Stimulated activated CD4-positive, alpha-beta T cell treated with anti-CD3 and anti-CD28 coated beads, Interleukin-4, amount 100 ng/mL, for 1 hour (primary cell): Measurements from ENCODE around the gene CUEDC1.
"Not testable (repeated sequence)": the region's sequence is repeated elsewhere in the genome, so short reads cannot be mapped to it uniquely, and the experiment has no call there.

Experiments used
- DNase-seq: peaks from one replicate; pipeline ENCODE4 v3.0.0-alpha.2; 2020

CUEDC1 gene

DNA sequence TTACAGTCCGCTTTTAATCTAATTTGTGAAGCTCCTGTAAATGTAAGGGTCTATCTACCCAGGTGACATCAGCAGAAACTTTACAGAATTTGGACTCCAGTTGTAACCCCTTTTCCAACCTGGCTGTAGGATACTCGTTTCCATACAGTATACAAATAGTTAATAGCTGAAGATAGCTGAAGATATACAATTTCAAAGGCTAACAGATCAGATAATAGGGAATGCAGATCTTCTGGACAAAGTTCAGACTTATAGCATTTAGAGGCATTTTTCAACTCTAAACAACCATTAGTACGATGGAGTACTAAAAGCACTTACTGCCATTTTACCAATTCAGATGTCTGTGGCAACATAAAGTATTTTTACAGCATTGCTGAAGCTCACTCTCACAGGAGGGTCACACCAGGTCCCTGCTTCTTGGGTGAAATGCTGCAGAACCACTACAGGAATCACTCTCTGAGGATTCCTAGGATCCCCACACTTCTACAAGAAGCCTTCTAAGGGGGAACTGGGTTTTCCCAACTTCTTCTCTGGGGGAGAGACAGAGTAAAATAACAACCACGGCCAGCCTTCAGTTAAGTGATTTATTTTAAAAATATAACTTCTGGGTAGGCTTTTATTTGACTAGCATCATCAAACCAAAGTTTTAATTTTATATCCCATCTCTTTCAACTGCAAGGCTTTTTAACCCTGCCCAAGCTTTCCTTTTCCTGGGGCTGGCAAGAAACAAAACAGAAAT lies 29.9 kb upstream of the CUEDC1 start:
- no peak for DNase-seq

DNA sequence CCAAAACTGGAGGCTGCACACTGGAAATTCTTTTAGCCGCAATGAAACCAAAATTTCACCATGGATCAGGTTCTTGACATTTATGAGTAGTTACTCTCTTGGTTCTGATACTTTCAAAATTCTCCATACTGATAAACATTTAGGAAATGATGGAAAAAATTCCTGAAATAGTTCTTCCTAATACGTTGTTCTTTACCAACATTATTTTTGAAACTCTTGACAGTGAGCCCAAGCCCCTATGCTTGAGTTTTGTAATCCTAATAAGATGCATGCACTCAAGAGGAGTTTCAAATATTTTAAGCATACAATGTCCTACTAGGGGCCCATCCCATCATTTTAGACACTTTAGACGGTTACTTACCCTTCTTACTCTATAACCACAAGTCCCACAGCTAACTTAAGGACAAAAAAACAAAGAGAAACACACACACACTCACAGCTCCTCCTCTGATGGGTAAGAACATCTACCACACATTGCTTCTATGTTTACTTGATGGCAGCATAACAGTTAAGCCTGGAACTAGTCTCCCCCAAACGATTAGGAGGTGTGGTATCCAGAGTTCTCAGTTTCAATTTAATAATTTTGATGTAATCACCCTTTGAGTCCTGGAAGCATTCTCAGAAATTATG lies 29.2 kb upstream of the CUEDC1 start:
- DNase-seq, result no peak

DNA sequence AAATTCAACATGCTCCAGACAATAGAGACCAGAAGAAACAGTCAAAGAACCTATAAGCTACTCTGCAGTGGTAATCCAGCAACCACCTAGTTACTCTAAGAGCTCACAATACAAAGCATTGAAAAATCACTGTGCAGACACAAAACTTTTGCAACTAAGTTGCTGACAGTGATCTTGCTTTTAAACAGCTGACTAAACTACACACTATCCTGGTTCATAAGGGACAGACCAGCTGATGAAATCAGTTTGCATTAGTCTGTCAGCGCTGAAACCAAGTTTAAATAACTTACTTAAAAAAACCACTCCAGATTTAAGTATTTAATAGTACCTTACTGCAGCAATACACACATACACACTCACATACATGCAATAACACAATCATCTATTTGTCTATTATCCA lies 28.2 kb upstream of the CUEDC1 start:
- no peak for DNase-seq

DNA sequence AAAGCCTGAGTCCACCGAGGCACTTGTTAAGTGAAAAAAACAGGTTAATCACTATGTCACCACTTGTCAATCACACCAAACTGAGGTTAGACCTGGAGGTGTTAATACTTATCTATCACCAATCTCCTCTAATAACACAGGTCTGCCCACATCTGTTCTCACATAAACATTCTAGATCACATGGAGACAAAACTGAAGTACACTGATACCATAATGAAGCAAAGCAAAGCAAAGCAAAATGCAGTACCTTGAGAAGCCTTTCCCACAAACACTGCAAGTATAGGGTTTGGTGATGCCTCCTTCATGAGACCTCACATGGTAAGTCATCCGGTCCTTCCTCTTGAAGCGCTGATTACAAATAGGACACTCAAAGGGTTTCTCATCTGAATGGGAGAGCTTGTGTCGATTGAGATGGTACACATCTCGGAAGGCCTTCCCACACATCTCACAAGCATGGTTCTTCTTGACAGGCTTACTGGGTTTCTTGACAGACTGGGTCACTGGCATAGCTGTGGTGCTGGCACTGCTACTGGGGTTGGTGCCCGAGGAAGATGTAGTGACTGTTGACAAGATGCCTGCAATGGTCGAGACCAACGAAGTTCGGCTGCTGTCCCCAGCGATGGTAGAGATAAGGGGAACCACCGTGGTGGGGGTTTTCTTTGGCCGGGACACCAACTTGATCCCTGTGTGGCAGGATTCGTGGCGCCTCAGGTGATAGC lies 27.4 kb upstream of the CUEDC1 start:
- no peak for DNase-seq

DNA sequence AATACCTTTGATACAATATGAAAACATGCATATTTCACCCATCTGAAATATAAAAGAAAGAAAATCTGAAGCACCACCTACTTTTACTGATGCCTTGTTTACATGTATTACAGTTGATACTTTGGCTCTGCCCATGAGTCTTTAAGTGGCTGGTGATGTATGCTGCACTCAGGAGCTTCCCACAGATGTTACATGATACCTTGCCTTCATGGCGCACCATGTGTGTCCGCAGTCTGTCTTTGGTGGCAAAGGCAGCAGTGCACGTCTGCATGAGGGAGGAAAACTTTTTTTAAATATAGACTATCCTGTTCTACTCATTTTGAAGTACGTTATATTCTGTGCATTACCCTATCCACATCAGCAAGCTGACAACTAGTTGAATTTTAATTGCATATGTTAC lies 25.3 kb upstream of the CUEDC1 start:
- DNase-seq, result no peak

DNA sequence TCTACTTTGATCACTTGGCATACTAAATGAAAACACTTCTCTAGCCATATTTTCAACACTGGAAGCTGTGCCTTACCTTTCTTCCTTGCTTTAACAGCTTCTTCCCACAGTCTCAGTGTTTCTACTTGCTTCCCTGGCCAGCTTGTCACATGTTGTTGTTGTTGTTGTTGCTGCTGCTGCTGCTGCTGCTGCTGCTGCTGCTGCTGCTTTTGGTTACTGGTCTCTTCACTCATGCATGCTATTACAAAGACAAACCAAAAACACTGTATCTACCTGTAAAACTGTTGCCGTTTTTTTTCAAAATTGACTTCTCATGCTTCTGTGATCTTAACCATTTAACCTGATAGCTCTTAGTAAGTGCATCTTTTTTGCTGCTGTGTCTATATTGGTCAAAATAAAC lies 23.9 kb upstream of the CUEDC1 start:
- no peak for DNase-seq

DNA sequence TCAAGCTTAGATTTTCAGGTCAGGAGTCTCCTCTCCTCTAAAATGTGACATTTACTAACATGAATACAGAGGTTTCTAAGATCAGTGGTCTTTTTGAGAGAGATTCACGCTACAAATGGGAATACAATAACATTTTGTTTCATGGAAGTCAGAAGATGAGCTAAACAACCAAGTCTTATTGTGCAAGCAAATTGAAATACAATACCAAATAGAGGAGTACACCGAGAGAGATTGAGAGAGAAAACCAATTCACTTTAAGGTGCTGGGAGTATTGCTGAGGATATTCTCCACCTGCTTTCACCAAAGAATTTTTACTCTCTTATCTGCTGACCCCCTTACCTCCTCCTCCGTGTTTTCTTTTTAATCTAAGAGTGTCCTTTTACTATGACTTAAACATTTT lies 21.4 kb upstream of the CUEDC1 start:
- DNase-seq, result no peak

DNA sequence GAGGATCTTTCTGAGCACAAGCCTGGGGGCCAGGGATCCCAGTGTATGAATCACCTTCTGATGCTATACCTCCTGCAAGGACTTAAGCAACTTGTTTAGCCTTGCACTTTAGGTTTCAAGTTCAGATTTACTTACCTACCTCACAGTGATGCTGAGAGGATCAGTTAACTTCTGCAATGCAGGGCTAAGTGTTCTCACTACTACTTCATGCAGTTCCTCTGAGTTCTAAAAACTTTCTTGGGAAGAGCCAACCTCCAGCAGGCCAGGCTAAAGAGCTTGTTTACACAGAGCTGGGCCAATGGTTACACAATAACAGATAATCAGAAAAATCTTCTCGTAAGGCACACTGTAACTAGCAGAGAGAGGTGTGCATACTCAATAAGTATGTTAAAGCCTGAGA lies 19.8 kb upstream of the CUEDC1 start:
- no peak for DNase-seq

DNA sequence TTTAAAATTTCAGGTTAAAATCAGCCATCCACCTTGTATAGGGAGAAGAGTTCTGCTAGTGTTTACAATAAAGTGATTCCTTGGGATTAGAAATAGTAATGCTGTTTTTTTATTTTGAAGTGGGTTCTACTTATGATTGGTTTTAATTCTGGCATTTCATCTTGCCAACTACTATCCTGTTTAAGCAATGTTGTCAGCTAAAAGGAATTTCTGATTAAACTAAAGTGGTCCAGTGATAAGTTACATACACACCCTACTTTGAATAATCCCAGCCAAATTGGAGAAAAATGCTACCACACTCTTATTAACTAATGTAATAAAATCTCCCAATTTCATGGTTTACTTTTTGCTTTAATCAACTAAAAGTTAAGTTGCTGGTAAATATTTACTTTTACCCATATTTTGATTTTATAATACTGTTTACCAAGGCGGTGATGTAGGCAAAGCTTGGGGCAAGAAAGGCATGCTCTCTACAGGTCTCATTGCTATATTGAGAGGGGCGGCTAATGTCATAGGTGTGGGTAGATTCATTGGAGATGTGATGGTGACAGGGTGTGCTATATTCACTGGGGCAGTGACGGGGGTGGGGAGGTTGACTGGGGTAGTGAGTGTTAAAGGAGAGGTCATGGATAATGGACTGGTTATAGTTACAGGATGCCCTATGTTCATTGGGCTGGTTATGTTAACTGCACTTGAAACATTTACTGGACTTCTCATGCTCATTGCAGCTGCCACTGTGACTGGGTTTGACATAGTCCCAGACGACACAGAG lies 19.0 kb upstream of the CUEDC1 start:
- not testable (repeated sequence) for DNase-seq

DNA sequence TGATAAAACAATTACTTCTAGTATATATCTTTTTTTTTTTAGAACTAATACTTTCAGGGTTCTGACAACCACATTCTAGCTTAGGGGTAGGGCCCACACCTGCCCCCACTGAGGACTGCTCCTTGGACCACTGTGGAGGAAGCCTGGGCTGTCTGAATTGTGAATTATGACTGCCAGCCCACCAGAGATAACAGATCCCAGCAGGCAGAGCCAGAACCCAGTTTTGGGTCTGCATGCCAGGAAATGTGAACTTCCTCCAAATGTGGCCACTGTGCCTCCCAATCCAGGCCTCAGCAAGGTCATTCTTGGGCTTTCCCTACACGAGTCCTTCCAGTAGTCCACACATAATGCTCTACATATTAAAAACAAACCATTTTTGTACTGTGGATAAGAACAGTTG lies 16.9 kb upstream of the CUEDC1 start:
- no peak for DNase-seq

DNA sequence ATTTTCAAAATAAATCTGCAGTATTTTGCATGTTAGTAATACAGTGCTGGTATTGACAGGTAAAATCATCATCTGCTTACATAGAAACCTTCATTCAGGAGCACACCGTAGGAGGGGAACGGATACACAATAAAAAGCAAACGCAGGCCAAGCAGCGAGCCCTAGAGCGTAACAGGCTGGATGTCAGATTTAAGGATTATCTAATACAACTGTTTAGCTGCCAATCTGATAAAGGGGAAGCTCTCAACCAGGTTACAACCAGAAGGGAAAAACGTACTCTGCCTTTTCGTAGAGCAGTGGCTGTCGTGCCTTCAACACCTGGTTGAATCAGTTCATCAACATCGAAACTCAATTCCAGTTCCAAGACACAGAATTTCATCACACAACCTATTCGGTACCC lies 16.4 kb upstream of the CUEDC1 start:
- DNase-seq, result no peak

DNA sequence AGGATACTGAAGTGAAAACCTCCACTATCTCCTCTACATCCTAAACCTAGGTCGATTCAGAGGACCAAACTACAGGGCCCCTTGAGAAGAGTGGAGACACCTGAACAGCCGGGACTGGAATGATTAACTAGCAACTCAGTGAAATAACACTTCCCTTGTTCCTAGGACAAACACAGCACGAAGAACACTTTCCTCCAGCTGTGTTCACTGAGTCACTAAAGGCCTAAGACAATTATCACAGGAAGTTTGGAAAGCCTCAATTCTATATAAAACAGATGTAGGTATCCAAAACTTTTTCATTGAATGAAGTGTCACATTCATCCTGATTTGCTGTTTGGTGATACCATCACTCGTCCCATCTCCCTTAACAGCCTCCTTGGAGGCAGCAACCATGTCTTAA lies 15.5 kb upstream of the CUEDC1 start:
- DNase-seq, result no peak

DNA sequence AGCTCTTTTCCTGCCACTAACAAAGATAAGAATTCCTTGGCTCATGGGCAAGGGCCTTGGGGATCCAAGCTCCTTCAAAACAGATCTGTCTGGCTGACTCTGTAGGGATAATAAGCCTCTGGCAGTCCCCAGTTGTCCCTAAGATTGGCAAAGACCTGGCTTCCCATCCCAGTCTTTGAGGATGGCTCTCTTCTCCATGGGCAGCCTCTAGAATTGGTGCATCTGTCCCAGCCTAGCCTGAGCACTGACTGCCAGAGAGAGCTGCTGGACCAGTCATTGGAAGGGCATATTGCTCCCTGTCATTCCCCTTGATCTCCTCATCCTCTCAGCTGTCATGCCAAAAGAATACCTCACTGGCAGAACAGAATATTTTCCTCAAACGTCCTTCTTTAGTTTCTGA lies 13.2 kb upstream of the CUEDC1 start:
- no peak for DNase-seq

DNA sequence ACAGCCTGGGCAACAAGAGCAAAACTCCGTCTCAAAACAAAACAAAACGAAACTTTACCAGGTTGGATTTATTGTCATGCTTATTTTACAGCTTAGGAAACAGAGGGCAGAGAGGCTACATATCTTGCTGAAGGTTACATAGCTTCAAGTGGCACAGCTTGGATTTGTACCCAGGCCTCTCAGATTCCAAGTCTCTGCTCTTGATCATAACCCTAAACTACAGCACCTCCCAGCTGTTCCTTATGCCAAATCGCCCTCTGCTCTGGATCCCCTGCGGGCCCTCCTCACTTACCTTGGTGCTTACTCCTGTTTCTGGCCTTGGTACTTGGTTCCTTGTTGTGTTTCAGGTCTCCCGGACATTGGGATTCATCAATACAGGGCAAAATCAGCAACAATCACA lies 11.7 kb upstream of the CUEDC1 start:
- no peak for DNase-seq

DNA sequence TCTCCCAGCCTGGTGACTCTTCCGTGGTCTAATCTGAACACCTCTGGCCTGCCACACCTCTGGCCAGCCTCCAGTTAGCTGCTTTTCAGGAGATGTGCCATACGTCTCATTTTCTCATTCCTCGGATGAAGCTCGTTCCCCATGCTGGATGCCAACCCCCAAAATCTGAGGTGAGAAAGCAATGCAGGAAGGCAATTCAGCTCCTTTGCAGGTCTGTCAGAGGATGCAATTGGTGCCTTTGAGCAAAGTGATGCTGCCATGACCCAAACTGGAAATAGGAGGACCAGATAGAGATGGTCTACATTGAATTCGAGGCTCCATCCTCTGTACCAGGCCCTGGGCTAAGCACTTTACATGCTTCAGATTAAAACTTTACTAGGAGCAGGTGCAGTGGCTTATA lies 11.0 kb upstream of the CUEDC1 start:
- no peak for DNase-seq

DNA sequence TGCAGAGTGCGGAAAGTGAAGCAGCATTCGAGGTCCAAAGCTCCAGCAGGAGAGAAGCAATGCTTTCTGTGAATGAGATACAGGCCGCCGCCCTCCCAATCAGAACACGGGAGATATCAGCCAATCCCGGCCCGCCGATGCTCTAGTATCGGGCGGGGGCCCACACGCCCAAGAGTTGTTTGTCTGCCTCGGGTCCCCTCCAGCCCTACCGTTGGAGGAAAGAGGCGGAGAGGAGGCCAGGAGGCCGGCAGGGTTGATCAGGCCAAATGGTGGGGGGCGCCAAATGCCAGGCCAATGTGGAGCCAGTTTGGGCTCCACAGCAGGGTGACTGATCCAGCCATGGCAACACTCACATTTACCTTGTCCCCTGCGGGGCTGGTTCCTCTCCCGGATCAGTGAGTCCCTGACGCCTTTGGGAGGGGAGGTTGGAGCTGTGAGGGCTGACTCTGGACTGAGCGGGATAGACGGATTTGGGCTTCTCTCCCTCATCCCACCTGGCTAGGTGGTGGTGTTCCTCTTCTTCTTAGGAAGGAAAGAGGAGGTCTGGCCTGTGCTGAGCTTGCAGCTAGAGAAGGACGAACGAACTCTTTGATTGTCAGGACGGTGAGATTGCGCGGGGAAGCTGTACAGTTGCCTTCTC lies 10.4 kb upstream of the CUEDC1 start:
- no peak for DNase-seq

DNA sequence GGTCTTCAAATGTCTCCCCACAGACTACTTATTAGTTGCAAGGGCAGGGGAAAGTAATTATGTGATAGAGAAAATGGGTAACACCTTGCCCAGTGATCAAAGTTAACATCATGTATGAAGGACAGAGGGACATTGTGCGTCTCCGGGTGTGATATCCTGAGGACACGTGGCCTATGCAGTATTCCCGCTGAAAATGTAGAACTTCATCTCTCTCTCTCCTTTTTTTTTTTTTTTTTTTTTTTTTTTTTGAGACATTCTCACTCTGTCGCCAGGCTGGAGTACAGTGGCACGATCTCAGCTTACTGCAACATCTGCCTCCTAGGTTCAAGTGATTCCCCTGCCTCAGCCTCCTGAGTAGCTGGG lies 7.9 kb upstream of the CUEDC1 start:
- no peak for DNase-seq

DNA sequence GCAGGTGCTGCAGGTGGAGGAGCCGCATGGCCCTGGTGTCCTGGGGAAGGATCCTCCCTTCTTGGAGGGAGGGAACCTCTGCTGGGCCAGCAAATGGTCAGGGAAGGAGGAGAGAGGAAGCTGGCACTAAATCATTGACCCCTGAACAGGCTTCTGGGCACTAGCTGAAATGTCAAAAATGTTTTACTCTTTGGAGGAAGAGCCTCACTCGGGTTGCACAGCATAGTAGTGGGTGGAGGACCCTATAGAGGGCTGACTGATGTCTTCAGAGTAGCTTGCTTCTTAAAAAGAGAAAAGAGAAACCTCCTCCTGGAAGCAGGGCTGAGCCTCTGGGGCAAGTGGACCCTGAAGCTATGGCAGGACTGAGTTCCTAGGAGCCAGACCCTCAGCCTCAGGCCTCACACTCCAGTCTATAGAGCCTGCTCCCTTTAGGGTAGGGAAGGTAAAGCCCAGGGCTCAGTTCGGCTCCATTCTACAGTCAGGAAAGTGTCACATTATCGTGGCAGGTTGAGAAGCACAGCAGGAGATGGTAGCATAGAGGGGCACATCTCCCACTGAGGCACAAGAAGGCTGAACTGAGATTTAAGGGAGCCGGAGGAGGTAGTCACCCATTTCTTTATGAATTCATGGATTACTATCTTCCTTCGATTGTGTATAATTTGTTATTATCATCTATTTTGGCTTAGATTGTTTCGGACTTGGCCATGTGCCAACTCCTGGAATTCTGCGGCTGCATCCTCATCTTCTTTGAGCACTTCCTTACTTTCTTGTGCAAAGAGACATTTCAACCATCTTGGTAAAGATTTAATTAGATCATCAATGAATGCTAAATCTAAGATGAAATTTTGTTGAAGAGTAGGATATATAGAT lies 7.3 kb upstream of the CUEDC1 start:
- no peak for DNase-seq

DNA sequence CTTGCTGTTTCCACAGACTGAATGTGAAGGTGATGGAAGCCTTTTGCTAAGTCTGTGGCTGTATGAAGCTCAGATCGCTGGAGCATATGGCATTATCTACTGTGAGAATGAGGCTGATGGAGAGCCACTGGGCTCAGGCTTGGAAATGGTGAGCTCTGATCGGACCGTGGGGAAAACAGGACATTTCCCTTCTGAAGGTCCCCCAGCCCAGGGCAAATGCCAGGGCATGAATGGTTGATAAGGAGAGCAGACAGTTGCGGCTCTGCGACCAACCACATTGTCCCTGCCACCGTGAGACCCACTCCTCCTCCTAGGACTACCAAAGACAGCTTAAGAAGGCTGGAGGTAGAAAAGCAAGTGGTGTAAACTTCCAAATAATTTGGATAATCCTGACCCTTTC lies 4.7 kb upstream of the CUEDC1 start:
- no peak for DNase-seq

DNA sequence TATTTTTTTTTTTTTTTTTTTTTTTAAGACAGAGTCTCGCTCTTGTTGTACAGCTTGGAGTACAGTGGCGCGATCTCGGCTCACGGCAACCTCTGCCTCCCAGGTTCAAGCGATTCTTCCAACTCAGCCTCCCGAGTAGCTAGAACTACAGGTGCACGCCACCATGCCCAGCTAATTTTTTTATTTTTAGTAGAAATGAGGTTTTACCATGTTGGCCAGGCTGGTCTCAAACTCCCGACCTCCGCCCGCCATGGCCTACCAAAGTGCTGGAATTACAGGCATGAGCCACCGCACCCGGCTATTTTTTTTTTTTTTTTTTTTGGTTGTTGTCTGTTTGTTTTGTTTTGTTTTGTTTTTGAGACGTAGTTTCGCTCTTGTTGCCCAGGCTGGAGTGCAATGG lies 3.2 kb upstream of the CUEDC1 start:
- not testable (repeated sequence) for DNase-seq

DNA sequence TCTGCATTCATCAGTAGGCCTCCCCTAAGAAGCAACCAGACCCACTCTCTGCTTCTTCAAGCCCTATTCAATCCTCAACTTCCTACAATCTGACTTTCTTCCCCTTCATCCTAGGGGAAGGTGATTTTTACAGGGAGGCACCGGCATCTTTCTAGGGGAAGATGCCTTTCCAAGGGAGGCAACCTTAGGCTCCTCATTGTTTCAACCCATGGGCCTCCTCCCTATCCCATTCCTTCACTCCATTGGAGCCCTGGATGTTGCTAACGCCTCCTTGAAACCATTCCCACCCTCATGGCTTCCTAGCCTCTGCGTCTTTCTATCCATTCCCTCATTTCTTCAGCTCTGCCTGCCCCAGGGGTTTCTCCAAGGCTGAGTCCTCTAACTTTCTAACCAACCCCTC lies 2.7 kb upstream of the CUEDC1 start:
- no peak for DNase-seq
